ENCODE data around the gene TMA16. TPM values are rescaled to one million over a fixed set of nuclear protein-coding genes. Genes with fewer than 3 reads are reported as not detected.

TMA16 gene
- total and polyA plus RNA-seq, 2 donors (not counting 3 experiments of a cell fraction or from before 2014, with no cell fraction given), result 4.2 to 42.7 TPM

DNA sequence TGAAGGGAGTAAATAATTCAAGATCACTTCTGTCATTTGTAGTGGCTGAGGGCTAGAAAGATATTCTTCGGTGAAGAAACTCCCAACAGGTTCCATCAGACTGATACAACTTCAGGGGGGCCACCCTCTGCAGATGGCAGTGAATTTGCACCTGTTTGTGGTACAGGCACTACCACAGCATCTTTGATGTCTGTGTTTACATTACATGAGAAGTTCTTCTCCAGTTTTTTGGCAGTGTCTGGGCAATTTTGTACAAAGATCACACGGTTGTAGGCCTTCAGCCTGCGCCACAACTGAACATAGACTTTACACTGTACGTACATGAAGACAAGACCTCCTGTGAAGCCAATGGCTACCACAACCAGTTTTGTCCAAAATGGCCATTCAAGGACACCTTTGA, 34.2 kb downstream of the TMA16 start:
- no peak for TF ChIP-seq EZH2 (IDR thresholded peaks at IDR 0.05; ENCODE audit: borderline replicate concordance, low read depth, low read length, severe bottlenecking)
- TF ChIP-seq GATA2 (IDR thresholded peaks at IDR 0.05; ENCODE audit: insufficient read depth, insufficient read length, low read depth, low read length), result no peak
- TF ChIP-seq MYC (IDR thresholded peaks at IDR 0.05; ENCODE audit: low read depth, low read length), result no peak
- TF ChIP-seq POLR2AphosphoS5 (IDR thresholded peaks at IDR 0.05; ENCODE audit: insufficient read depth, low read depth, low read length), result no peak
- TF ChIP-seq FOS (IDR thresholded peaks at IDR 0.05; ENCODE audit: borderline replicate concordance, insufficient read depth, low read length), result no peak
- no peak for TF ChIP-seq POLR2A (IDR thresholded peaks at IDR 0.05; ENCODE audit: low read depth, low read length)
- TF ChIP-seq, protein P1, sequence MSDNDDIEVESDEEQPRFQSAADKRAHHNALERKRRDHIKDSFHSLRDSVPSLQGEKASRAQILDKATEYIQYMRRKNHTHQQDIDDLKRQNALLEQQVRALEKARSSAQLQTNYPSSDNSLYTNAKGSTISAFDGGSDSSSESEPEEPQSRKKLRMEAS (IDR thresholded peaks at IDR 0.05; ENCODE audit: insufficient read depth, insufficient read length), result no peak
- no peak overlapping the region for H3K27ac ChIP-seq (ENCODE audit: insufficient read depth, low read depth, low read length)
- no TSS peak for BruUV-seq (replicated peaks)
- H3K4me2 ChIP-seq (ENCODE audit: insufficient read depth, low read length), result no peak overlapping the region
- FAIRE-seq (no peak), DNase-seq (ENCODE audit: low read depth, low spot score) (no peak)
- no peaks in the 10 kb centered on the region for H3K79me2 ChIP-seq (ENCODE audit: control insufficient read depth, insufficient read depth, low read length)
- no peak overlapping the region for H3K9ac ChIP-seq (replicated peaks; ENCODE audit: extremely low read depth, insufficient read depth, low read length)
- no peak overlapping the region for H2AFZ ChIP-seq (ENCODE audit: low read depth, low read length)
- H3K36me3 ChIP-seq (ENCODE audit: control insufficient read depth in 2 of 2, extremely low read depth in 1 of 2, insufficient read depth in 2 of 2, low read length in 2 of 2), result peaks cover 3 to 10% of the 10 kb centered on the region in 2 experiments
- no peaks in the 10 kb centered on the region for H3K9me1 ChIP-seq (replicated peaks; ENCODE audit: control insufficient read depth, extremely low read depth, insufficient read depth, low read length)
- intact Hi-C loops (cut with micrococcal nuclease), result no loop called here
- dilution Hi-C loops (cut with MboI; ENCODE audit: extremely low pct_ligation_motif_present, low sequenced_read_pairs), result no loop called here
- no peaks in the 10 kb centered on the region for H3K9me3 ChIP-seq (replicated peaks; ENCODE audit: control insufficient read depth, insufficient read depth, low read length)
- no peaks in the 10 kb centered on the region for H3K27me3 ChIP-seq (ENCODE audit: control insufficient read depth in 2 of 2, insufficient read depth in 2 of 2, low read length in 2 of 2)
- H3K4me3 ChIP-seq (replicated peaks in 1 of 3; ENCODE audit: insufficient read depth in 1 of 3, low read depth in 1 of 3, low read length in 3 of 3), result no peak overlapping the region
- H4K20me1 ChIP-seq (replicated peaks; ENCODE audit: control insufficient read depth, extremely low read depth, insufficient read depth, low read length), result no peaks in the 10 kb centered on the region
- ChIA-PET POLR2A (no interaction called here), CTCF (interaction anchor here (1.9 kb wide), 1 partner anchor 22 kb away, joined by 5 read pairs; no protein-coding TSS in a partner anchor)
- peaks cover 12% of the 10 kb centered on the region for H3K4me1 ChIP-seq (ENCODE audit: control insufficient read depth, extremely low read depth, insufficient read depth, low read length)

DNA sequence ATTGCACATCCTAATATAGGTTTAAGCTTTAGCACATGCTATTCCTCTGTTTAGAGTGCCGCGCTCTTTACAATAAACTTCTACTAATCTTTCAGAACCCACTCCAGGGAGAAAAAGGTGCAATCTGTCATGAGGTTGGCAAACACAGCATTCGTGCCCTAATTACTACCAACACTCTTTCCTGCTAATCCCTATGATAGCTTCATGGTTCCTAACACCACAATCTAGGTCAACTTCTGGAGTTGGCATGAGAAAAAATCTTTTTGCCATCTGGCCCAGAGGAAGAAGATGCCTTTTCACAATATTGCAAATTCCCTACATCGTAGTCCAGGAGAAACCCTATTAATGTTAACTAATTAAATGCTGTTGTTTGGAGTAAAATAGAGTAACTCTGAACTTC, 39.6 kb downstream of the TMA16 start:
- intact Hi-C loops (cut with micrococcal nuclease), result no loop called here
- Histone ChIP-seq H3K9me1 (replicated peaks; ENCODE audit: control insufficient read depth, extremely low read depth, insufficient read depth, low read length) (no peaks in the 10 kb centered on the region), H3K4me2 (ENCODE audit: insufficient read depth, low read length) (no peak overlapping the region), H3K9me3 (replicated peaks; ENCODE audit: control insufficient read depth, insufficient read depth, low read length) (no peaks in the 10 kb centered on the region), H3K4me1 (ENCODE audit: control insufficient read depth, extremely low read depth, insufficient read depth, low read length) (no peaks in the 10 kb centered on the region), H4K20me1 (replicated peaks; ENCODE audit: control insufficient read depth, extremely low read depth, insufficient read depth, low read length) (no peaks in the 10 kb centered on the region), H3K9ac (replicated peaks; ENCODE audit: extremely low read depth, insufficient read depth, low read length) (no peak overlapping the region), H3K79me2 (ENCODE audit: control insufficient read depth, insufficient read depth, low read length) (no peaks in the 10 kb centered on the region), H2AFZ (ENCODE audit: low read depth, low read length) (no peak overlapping the region), H3K27ac (ENCODE audit: insufficient read depth, low read depth, low read length) (no peak overlapping the region), H3K4me3 (replicated peaks in 1 of 3; ENCODE audit: insufficient read depth in 1 of 3, low read depth in 1 of 3, low read length in 3 of 3) (no peak overlapping the region), H3K27me3 (ENCODE audit: control insufficient read depth in 2 of 2, insufficient read depth in 2 of 2, low read length in 2 of 2) (no peaks in the 10 kb centered on the region), H3K36me3 (ENCODE audit: control insufficient read depth in 2 of 2, extremely low read depth in 1 of 2, insufficient read depth in 2 of 2, low read length in 2 of 2) (no peaks in the 10 kb centered on the region)
- BruUV-seq (replicated peaks), result no TSS peak
- TF ChIP-seq, protein P1 (IDR thresholded peaks at IDR 0.05; ENCODE audit: insufficient read depth, insufficient read length), result no peak
- POLR2A ChIA-PET, result no interaction called here
- DNase-seq (ENCODE audit: low read depth, low spot score) (no peak), FAIRE-seq (no peak)
- CTCF ChIA-PET, result interaction anchor here (1.2 kb wide), 1 partner anchor 16 kb away, joined by 4 read pairs; no protein-coding TSS in a partner anchor
- dilution Hi-C loops (cut with MboI; ENCODE audit: extremely low pct_ligation_motif_present, low sequenced_read_pairs), result no loop called here

All from endothelial cell of umbilical vein (primary cell).